ENCODE data around the gene MBP. TPM values are rescaled to one million over a fixed set of nuclear protein-coding genes. Genes with fewer than 3 reads are reported as not detected.

MBP gene
- total RNA-seq, 1 experiment from 2014 or later = not detected

GRCh38 chr18:77037567-77037966, 95.0 kb downstream of the MBP start:
- BruUV-seq (replicated peaks) = no TSS peak
- TF ChIP-seq CTCF (conservative IDR thresholded peaks at IDR 0.05; ENCODE audit: low read depth, low read length) = no peak
- no peak for TF ChIP-seq EZH2 (IDR thresholded peaks at IDR 0.05; ENCODE audit: borderline replicate concordance, low read depth, low read length, poor library complexity, severe bottlenecking)
- Histone ChIP-seq H3K9me3 (ENCODE audit: low read depth, low read length, poor library complexity, severe bottlenecking) (no peaks in the 10 kb centered on the region), H3K4me1 (ENCODE audit: insufficient read depth, low read length, poor library complexity, severe bottlenecking) (no peaks in the 10 kb centered on the region), H3K36me3 (ENCODE audit: insufficient read depth, low read length, poor library complexity, severe bottlenecking) (no peaks in the 10 kb centered on the region), H3K27me3 (replicated peaks; ENCODE audit: insufficient read depth, low read depth, low read length, poor library complexity) (peaks cover 7% of the 10 kb centered on the region), H3K27ac (ENCODE audit: low read depth, low read length, poor library complexity, severe bottlenecking) (no peak overlapping the region), H3K4me3 (ENCODE audit: low read depth, low read length, poor library complexity, severe bottlenecking) (no peak overlapping the region)
- intact Hi-C loops (cut with micrococcal nuclease; ENCODE audit: unreplicated experiment) = no loop called here
- CTCF ChIA-PET = no interaction called here
- no peak for DNase-seq (ENCODE audit: low spot score)
- POLR2A ChIA-PET (ENCODE audit: low non-redundant PET) = no interaction called here

GRCh38 chr18:77035380-77036187, 97.0 kb downstream of the MBP start:
- BruUV-seq (replicated peaks) = no TSS peak
- TF ChIP-seq CTCF (conservative IDR thresholded peaks at IDR 0.05; ENCODE audit: low read depth, low read length) (no peak), EZH2 (IDR thresholded peaks at IDR 0.05; ENCODE audit: borderline replicate concordance, low read depth, low read length, poor library complexity, severe bottlenecking) (no peak)
- H3K4me3 ChIP-seq (ENCODE audit: low read depth, low read length, poor library complexity, severe bottlenecking) = no peak overlapping the region
- peaks cover 7% of the 10 kb centered on the region for H3K27me3 ChIP-seq (replicated peaks; ENCODE audit: insufficient read depth, low read depth, low read length, poor library complexity)
- H3K27ac ChIP-seq (ENCODE audit: low read depth, low read length, poor library complexity, severe bottlenecking) = no peak overlapping the region
- ChIA-PET CTCF (no interaction called here), POLR2A (ENCODE audit: low non-redundant PET) (no interaction called here)
- H3K9me3 ChIP-seq (ENCODE audit: low read depth, low read length, poor library complexity, severe bottlenecking) = no peaks in the 10 kb centered on the region
- H3K4me1 ChIP-seq (ENCODE audit: insufficient read depth, low read length, poor library complexity, severe bottlenecking) = no peaks in the 10 kb centered on the region
- H3K36me3 ChIP-seq (ENCODE audit: insufficient read depth, low read length, poor library complexity, severe bottlenecking) = no peaks in the 10 kb centered on the region
- DNase-seq (ENCODE audit: low spot score) = no peak
- intact Hi-C loops (cut with micrococcal nuclease; ENCODE audit: unreplicated experiment) = no loop called here

DNA sequence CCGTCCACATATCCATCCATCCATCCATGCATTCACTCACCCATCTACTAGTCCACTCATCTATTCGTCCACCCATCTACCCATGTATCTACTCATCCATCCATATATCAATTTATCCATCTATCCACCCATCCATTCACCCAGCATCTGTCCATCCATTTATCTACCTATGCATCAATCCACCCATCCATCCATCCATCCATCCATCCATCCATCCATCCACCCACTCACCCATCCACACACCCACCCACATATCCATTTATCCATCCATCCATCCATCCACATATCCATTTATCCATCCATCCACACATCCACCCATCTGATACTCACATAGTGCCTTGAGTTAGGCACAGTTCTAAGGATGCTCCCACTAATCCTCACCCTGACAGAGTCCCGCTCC, 99.0 kb downstream of the MBP start:
- CTCF ChIA-PET = no interaction called here
- DNase-seq (ENCODE audit: low spot score) = no peak

More for the DNA sequence above, 99.0 kb downstream of the MBP start:
- intact Hi-C loops (cut with micrococcal nuclease; ENCODE audit: unreplicated experiment) = no loop called here
- no peaks in the 10 kb centered on the region for H3K4me1 ChIP-seq (ENCODE audit: insufficient read depth, low read length, poor library complexity, severe bottlenecking)
- BruUV-seq (replicated peaks) = no TSS peak
- no peak overlapping the region for H3K4me3 ChIP-seq (ENCODE audit: low read depth, low read length, poor library complexity, severe bottlenecking)
- no peak overlapping the region for H3K27ac ChIP-seq (ENCODE audit: low read depth, low read length, poor library complexity, severe bottlenecking)
- H3K27me3 ChIP-seq (replicated peaks; ENCODE audit: insufficient read depth, low read depth, low read length, poor library complexity) = peaks cover 7% of the 10 kb centered on the region
- TF ChIP-seq CTCF (conservative IDR thresholded peaks at IDR 0.05; ENCODE audit: low read depth, low read length) = no peak
- no peak for TF ChIP-seq EZH2 (IDR thresholded peaks at IDR 0.05; ENCODE audit: borderline replicate concordance, low read depth, low read length, poor library complexity, severe bottlenecking)
- no peaks in the 10 kb centered on the region for H3K36me3 ChIP-seq (ENCODE audit: insufficient read depth, low read length, poor library complexity, severe bottlenecking)
- H3K9me3 ChIP-seq (ENCODE audit: low read depth, low read length, poor library complexity, severe bottlenecking) = no peaks in the 10 kb centered on the region
- POLR2A ChIA-PET (ENCODE audit: low non-redundant PET) = no interaction called here
